NCI-H345 treated with DMSO at 0.1 percent for 48 hours (cell line): ENCODE results near the gene CCR5.
"Not testable (repeated sequence)": the region's sequence is repeated elsewhere in the genome, so short reads cannot be mapped to it uniquely, and the experiment has no call there.

Source experiments
- DNase-seq: peaks from one replicate; lab custom pipeline; 2025; ENCODE audit not compliant: unreplicated experiment; lab: John Stamatoyannopoulos, UW

CCR5 gene

DNA sequence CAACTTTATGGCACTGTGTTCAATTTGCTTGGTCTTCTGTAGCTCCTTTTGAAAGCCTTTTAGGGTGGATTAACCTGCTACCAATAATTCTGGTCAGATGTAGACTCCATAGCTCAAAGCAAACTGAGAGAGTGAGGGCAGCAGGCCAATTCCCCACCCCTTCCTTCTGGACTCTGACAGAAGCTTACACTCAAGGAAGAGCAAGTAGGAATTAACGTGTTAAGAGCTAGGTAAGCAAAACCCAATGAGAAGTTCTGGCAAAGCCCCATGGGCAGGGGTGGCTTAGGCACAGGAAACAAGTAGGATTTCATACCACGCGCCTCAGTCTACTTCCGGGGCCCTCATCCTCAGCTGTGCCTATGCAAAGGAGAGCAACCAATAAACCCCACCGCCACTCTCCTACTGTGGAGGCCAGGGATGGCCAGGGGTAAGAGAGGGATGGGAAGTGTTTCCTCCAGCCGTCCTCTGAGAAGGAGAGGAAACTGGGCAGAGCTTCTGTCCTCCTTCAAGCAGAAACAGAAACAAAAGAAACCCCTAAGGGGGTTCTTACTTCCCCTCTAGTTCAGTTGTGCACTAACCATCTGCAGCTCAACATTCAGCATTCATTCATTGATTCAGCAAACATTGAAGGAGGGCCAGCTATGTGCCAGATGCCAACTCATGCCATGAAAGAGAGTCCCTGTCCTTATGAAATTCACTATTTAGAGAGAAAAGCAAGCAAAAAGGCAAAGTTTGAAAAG is 12.6 kb downstream of the CCR5 start:
- DNase-seq = no peak

DNA sequence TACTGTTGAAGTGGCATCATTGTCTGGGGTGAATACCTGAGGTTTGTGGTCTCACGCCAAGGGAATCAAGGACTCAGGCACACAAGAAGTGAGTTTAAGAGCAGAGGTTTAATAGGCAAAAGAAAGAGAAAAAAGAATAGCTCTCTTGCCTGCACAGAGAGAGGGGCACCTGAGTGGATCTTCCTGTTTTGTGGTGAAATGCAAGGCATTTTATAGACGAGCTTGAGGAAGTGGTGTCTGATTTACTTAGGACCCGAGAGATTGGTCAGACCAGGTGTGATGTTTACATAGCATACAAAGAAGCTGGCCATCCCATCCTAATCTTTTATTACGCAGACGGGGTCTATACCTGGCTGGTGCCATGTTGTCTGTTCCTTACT is 13.2 kb downstream of the CCR5 start:
- no peak for DNase-seq

DNA sequence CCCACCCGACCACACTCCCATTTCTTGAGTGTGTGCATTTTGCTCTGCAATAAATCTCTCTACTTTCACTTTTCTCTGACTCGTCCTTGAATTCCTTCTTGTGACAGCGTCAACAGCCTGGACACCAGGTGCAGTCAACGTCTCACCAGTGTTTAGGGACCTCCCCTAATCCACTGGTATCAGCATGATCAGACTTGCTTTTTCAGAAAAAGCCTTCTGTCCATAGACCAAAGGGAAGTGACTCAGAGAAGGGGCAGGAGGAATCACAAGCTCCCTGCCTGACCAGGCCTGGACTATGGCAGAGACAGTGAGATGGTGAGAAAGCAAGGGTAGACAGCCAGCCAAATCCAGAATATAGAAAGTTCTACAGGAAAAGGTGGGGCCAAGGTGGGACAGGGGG is 15.5 kb downstream of the CCR5 start:
- no peak for DNase-seq

DNA sequence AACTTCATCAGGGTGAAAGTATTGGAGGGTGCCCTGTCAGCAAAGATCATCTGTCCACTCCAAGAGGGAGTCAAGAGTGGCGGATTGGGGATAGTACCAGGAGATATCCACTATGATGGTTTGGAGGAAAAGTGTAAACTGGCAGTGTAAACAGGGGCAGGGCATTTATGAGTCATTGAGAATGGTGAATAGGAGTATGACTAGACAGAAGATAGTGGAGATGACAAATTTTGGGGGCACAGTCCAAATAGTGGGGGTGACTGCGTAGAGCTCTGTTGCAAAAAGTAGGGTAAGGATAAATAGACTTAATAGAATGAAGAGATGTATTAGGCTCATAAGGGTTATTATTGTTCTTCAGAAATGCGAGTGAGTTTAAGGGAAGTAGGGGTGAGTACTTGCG is 18.1 kb downstream of the CCR5 start:
- DNase-seq = not testable (repeated sequence)

DNA sequence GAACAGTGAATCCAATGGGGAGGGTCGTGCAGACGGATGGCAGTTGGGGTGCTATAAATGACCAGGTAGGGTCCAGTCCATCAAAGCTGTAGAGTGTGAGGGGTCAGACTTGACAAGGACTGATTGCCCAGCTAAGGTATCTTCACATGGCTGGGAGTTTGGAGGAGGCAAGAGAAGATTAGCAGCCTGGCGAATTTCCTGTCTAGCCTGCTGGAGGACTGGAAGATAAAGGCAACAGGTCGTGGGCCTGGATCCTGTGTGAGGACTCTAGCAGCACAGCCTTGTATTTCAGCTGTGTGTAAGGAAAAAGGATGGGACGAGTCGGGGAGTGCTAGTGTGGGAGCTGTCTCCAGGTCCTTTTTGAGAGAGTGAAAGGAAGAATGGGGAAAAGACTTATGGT is 18.6 kb downstream of the CCR5 start:
- DNase-seq = no peak

DNA sequence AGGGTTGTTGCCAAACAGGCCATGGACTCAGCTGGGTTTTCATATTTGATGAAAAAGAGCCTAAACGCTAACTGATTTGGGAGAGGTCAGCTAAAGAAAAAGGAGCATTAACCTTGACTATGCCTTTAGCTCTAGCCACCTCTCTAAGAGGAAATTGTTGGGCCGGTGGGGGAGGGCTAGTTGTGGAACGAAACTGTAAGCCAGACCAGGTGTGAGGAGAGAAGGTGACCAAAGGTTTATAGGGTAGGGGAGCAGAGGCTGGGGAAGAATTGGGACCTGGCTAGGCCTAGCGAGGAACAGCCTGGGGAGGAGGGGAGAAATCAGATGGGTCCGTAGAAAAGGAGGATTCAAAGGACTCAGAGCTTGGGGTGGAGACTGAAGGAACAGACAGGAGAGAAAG is 20.8 kb downstream of the CCR5 start:
- not testable (repeated sequence) for DNase-seq

- no peak for DNase-seq
Observed at GRCh38 chr3:46393011-46393410, 22.3 kb downstream of the CCR5 start.

DNA sequence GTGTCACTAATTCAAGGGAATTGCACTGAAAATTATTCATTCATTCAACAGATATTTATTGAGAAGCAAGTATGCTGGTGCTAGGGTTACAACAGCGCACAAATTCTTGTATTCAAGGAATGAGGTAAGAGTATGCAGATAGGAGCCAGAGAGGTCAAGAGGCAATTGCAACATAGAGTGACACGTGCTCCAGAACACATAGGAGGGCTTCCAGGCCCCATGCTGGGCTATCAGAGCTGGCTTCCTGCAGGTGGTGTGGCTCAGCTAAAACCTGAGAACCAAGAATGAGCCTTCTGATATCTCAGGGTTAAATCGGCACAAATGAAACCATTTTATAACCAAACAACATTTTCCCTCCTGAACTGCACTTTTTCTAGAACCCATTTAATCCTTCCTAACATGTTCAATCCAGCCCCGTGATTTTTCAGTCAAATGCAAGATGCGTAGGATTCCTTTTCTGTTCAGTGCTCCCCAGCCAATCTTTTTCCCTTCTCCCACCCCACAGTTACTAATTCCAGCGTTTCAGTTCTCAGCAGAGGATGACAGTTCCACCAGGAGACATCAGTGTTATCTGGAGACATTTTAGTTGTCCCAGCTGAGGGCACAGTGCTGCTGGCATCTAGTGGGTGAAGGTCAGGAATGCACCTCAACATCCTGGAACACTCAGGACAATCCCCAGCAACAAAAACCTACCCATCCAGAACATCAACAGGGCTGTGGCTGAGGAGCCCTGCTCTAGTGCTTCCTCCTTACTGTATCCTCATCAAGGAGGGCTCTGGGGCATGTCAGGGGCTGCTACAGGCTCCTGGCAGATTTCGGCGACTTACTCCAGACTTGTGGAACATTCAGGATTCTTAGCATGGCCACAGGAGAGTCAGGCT is 23.0 kb downstream of the CCR5 start:
- no peak for DNase-seq

DNA sequence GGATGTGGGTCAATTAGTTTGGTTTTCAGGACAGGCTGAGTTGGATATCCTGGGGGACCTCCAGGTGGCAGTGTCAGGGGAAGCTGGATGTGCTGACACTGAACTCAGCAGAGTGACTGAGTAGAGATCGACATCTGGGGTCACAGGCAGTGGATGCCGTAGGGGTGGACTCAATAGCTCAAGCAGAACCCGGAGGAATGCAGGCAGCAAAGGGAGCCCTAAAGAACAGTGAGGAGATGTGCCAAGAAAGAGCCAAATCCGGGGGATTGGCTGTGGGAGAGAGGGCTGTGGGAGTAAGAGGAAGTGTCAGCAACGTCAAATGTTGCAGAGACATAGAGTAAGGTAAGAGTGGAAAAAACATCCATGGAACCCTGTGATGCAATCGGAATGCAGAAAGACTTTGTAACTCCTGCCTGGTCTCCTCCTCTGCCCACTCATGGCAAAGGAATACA is 24.5 kb downstream of the CCR5 start:
- DNase-seq = no peak

DNA sequence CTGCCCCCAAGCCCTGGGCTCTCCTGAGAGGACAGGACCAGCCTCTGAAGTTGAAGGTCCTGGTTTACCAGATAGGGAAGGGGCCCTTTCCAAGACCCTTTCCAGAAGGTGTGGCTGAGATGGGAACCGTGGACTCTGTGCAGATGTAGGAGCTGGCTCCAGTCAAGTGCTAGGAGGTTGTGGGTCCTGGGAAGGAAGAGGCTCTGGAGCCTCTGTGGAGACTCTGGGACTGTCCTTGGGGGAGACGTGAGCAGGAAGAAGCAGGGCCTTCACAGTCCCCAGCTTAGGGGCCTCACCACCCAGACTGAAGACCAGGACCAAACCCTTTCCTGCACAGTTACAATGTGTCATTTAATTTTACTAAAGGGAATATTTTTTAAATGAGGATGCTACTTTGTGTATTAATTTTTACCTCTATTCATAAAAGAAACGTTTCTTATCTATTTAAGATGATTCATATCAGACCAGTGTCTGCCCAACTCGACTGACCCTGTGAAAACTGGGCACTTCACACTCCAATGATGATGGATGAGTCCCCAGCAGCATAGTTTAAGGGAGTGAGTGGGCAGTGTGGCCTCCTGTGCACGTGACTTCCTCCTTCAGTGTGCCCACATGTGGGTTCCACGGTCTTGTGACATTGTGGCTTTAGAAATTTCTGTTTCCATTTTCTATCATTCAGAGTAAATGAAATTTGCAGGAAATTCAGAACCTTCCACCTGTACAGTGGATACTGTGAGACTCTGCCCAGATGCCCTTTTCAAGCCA is 25.2 kb downstream of the CCR5 start:
- no peak for DNase-seq

DNA sequence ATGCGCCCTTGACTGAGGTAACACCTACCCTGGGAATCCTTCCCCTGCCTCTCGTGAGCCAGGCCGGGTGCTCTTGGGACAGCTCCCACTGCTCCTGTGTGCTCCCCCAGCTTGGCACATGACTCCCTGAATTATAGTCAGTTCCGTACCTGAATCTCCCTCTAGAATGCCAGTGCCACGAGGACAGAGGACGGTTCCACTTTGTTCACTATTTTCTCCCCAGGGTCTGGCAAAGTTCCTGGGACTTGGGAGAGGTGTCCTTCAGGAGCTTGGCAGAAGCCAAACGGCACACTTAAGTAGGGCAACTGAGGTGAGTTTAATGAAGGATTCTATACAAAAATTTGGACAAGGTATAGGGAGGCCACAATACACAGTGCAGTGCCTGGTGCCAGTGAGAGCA is 26.4 kb downstream of the CCR5 start:
- DNase-seq = no peak

- no peak for DNase-seq
Observed at GRCh38 chr3:46398186-46398955, 27.6 kb downstream of the CCR5 start.

GRCh38 chr3:46399098-46399497 is 28.4 kb downstream of the CCR5 start:
- no peak for DNase-seq

DNA sequence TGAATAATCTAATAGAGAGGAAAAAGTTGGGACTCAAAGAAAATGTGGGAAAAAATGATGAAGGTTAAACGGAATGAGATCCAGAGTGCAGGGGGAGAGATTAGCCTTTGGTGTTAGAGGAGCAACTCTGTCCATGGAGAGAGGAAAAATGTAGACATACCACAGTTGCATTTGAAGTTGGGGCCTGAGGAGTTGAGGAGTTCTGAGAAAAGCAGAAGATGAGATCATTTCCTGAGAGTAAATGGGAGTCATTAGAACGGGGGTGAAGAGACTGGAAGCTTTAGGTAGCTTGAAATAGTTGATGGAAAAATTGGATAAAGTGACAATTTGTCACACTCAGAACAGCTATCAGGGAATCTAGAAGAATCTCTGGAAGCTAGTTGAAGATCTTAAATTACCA is 28.8 kb downstream of the CCR5 start:
- no peak for DNase-seq

GRCh38 chr3:46400000-46400734 is 29.4 kb downstream of the CCR5 start:
- DNase-seq = no peak

- DNase-seq = no peak
Observed at GRCh38 chr3:46400846-46401245, 30.1 kb downstream of the CCR5 start.

DNA sequence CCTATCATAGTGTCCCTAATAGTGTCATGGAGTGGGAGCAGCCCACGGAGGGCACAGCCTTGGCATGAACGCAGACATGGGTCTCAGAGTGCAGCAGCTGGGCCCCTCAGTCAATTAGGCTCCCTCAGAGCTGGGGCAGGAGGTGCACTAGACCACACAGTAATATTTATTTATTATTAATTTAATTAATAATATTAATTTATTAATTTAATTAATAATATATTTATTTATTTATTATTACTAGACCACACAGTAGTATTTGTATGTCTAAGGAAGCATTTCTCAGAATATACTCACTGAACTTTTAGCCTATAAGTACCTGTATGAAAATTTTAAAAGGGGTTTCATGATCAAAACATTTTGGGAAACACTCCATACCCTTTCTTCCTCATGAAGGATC is 30.8 kb downstream of the CCR5 start:
- no peak for DNase-seq

GRCh38 chr3:46402902-46403301 is 32.2 kb downstream of the CCR5 start:
- DNase-seq = not testable (repeated sequence)

GRCh38 chr3:46405301-46406019 is 34.7 kb downstream of the CCR5 start:
- DNase-seq = no peak

- no peak for DNase-seq
Observed at GRCh38 chr3:46406443-46406787, 35.7 kb downstream of the CCR5 start.
